Gastroesophageal sphincter (tissue), 4 donors: ENCODE data around the gene TMEM45A. TPM values are rescaled to one million over a fixed set of nuclear protein-coding genes. Genes with fewer than 3 reads are reported as not detected.

Experiments used
- ATAC-seq: fragments of 150-250 bp; one replicate; pipeline ENCODE4 v1.9.1; 2016; ENCODE audit warnings: mild to moderate bottlenecking, moderate library complexity
- H3K27ac ChIP-seq, 4 donors: fragments of 200-600 bp; sonication (generic) in 3 of 4; 1 replicate in 3 of 4; 2 replicates in 1 of 4; pipeline ENCODE4 v1.5.1; 2016 to 2019
- H3K27me3 ChIP-seq: fragments of 200-600 bp; sonication (generic); one replicate; pipeline ENCODE4 v1.5.1; 2019
- H3K36me3 ChIP-seq, 2 donors: fragments of 200-600 bp; sonication (generic); one replicate each; pipeline ENCODE4 v1.5.1; 2019; ENCODE audit warnings: control low read depth in 1 of 2
- H3K4me1 ChIP-seq, 3 donors: fragments of 200-600 bp; sonication (generic); 1 replicate in 2 of 3; 2 replicates in 1 of 3; pipeline ENCODE4 v1.5.1; 2016 to 2019; ENCODE audit warnings: control low read depth in 2 of 3
- H3K4me3 ChIP-seq, 2 donors: fragments of 200-600 bp; sonication (generic); one replicate each; pipeline ENCODE4 v1.5.1; 2019; ENCODE audit warnings: mild to moderate bottlenecking in 1 of 2, moderate library complexity in 1 of 2
- H3K9me3 ChIP-seq, 3 donors: fragments of 200-600 bp; sonication (generic); one replicate each; pipeline ENCODE4 v1.5.1; 2017 to 2019; ENCODE audit warnings: control low read depth in 2 of 3
- CTCF ChIP-seq, 4 experiments: fragments of 200-600 bp in 2 of 4; fragments of 450-650 bp in 2 of 4; sonication (generic) in 1 of 4; IDR thresholded peaks; one replicate each; pipeline ENCODE4 v1.5.1; 2017 to 2019; ENCODE audit warnings: antibody characterized with exemption in 4 of 4, mild to moderate bottlenecking in 2 of 4, moderate library complexity in 2 of 4
- EP300 ChIP-seq: sonication (generic); formaldehyde crosslinking; IDR thresholded peaks from one replicate; pipeline ENCODE4 v1.6.1; 2017; ENCODE audit warnings: antibody characterized with exemption, mild to moderate bottlenecking
- POLR2A ChIP-seq, 2 donors: fragments of 450-650 bp; IDR thresholded peaks; one replicate each; pipeline ENCODE4 v1.6.1; 2017; ENCODE audit warnings: antibody characterized with exemption in 2 of 2, mild to moderate bottlenecking in 2 of 2, moderate library complexity in 1 of 2
- POLR2AphosphoS5 ChIP-seq: sonication (generic); formaldehyde crosslinking; IDR thresholded peaks from one replicate; pipeline ENCODE4 v1.6.1; 2017; ENCODE audit warnings: antibody characterized with exemption
- WGBS, 2 donors: methylation state at CpG; one replicate each; pipeline ENCODE4 v1.1.5; 2018; ENCODE audit warnings: low coverage in 1 of 2; 5-methylcytosine and 5-hydroxymethylcytosine counted together
- total RNA-seq, 4 donors: library from RNA; depleted of rRNA; stranded (reverse); fragments of >200 nt; gene quantifications; one replicate each; pipeline ENCODE4 v1.1.0, GENCODE V29; 2016

The TMEM45A gene
- total RNA-seq, 4 donors from 2014 or later, result 8.9 to 18.4 (median 17.6) TPM

- ATAC-seq, result no peak
- H3K4me1 ChIP-seq, result no peaks in the 10 kb centered on the region
- peaks cover 0 to 3% of the 10 kb centered on the region in 2 donors for H3K36me3 ChIP-seq
- no peaks in the 10 kb centered on the region for H3K9me3 ChIP-seq
- H3K4me3 ChIP-seq, result no peak overlapping the region
- 67 to 100% methylated on average over 1 to 2 of the region's 2 CpGs for whole genome bisulfite sequencing, 2 donors
- H3K27ac ChIP-seq, result no peak overlapping the region
- TF ChIP-seq CTCF (IDR thresholded peaks at IDR 0.05), result no peak
- no peaks in the 10 kb centered on the region for H3K27me3 ChIP-seq
These were observed 36.4 kb upstream of the TMEM45A start for GRCh38 chr3:100455841-100456550.

- TF ChIP-seq CTCF (IDR thresholded peaks at IDR 0.05), result no peak
- Histone ChIP-seq H3K27me3 (no peaks in the 10 kb centered on the region), H3K36me3 (peaks cover 0 to 3% of the 10 kb centered on the region in 2 donors), H3K9me3 (no peaks in the 10 kb centered on the region), H3K4me1 (no peaks in the 10 kb centered on the region), H3K27ac (no peak overlapping the region), H3K4me3 (no peak overlapping the region)
- 80 to 89% methylated on average over 1 of the region's 1 CpG for WGBS, 2 donors
- no peak for ATAC-seq
These were observed 35.7 kb upstream of the TMEM45A start for GRCh38 chr3:100456745-100457144.

DNA sequence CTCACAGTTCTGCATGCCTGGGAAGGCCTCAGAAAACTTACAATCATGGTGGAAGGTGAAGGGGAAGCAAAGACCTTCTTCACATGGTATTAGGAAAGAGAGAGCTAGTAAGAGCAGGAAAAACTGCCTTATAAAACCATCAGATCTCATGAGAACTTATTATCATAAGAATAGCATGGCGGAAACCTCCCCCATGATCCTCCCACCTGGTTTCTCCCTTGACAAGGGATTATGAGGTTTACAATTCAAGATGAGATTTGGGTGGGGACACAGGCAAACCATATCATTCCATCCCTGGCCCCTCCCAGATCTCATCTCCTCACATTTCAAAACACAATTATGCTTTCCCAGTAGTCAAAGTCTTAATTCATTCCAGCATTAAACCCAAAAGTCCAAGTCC is 34.6 kb upstream of the TMEM45A start:
- ATAC-seq, result no peak
- Histone ChIP-seq H3K4me1 (no peaks in the 10 kb centered on the region), H3K4me3 (no peak overlapping the region), H3K27ac (no peak overlapping the region), H3K36me3 (peaks cover 0 to 3% of the 10 kb centered on the region in 2 donors), H3K27me3 (no peaks in the 10 kb centered on the region), H3K9me3 (no peaks in the 10 kb centered on the region)
- 95% methylated on average over 1 of the region's 1 CpG; no CpG with 5 or more reads in 1 of the 2 donors for WGBS, 2 donors
- TF ChIP-seq POLR2A (IDR thresholded peaks at IDR 0.05), result no peak
- TF ChIP-seq CTCF (IDR thresholded peaks at IDR 0.05), result no peak
- TF ChIP-seq EP300, result no peak
- TF ChIP-seq POLR2AphosphoS5, result no peak

DNA sequence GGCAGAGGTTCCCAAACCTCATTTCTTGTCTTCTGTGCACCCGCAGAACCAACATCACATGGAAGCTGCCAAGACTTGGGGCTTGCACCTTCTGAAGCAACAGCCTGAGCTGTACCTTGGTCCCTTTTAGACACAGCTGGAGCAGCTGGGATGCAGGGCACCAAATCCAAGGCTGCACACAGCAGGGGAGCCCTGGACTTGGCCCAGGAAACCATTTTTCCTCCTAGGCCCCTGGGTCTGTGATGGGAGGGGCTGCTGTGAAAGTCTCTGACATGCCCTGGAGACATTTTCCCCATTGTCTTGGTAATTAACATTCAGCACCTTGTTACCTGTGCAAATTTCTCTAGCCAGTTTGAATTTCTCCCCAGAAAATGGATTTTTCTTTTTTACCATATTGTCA is 33.6 kb upstream of the TMEM45A start:
- ATAC-seq, result no peak
- H3K4me1 ChIP-seq, result no peaks in the 10 kb centered on the region
- TF ChIP-seq CTCF (IDR thresholded peaks at IDR 0.05) (no peak), POLR2A (IDR thresholded peaks at IDR 0.05) (no peak), POLR2AphosphoS5 (no peak), EP300 (no peak)
- WGBS, 2 donors, result 100% methylated on average over 1 of the region's 1 CpG; no CpG with 5 or more reads in 1 of the 2 donors
- H3K36me3 ChIP-seq, result peaks cover 0 to 3% of the 10 kb centered on the region in 2 donors
- no peaks in the 10 kb centered on the region for H3K27me3 ChIP-seq
- no peak overlapping the region for H3K27ac ChIP-seq
- H3K9me3 ChIP-seq, result no peaks in the 10 kb centered on the region
- H3K4me3 ChIP-seq, result no peak overlapping the region

DNA sequence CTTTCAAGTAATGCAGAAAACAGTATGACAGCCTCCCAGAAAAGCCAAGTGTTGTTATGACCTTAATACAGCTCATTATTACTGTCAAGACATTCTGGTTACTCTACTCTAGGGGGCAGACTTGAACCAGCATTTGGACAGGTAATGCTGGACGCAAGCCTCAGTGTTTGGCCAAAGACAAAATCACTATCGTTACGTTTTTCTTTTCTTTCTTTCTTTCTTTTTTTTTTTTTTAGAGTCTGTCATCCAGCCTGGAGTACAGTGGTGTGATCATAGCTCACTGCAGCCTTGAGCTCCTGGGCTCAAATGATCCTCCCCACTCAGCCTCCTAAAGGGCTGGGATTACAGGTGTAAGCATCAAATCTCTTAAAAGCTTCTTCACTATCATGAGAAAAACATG is 29.4 kb upstream of the TMEM45A start:
- Histone ChIP-seq H3K36me3 (no peaks in the 10 kb centered on the region), H3K4me3 (no peak overlapping the region), H3K27me3 (no peaks in the 10 kb centered on the region), H3K4me1 (no peaks in the 10 kb centered on the region), H3K9me3 (peaks cover 0 to 7% (median 0%) of the 10 kb centered on the region in 3 donors), H3K27ac (no peak overlapping the region)
- 0% methylated on average over 3 of the region's 3 CpGs for WGBS, 2 donors
- ATAC-seq, result peak; percentile 67
- TF ChIP-seq POLR2AphosphoS5 (no peak), POLR2A (IDR thresholded peaks at IDR 0.05) (no peak), CTCF (IDR thresholded peaks at IDR 0.05) (peak; percentile 46 to 86 (median 70)), EP300 (no peak)
